CD4-positive, alpha-beta T cell treated with Interleukin-21 for 1 hour (primary cell): ENCODE data around the gene DUSP8.

Experiments used
- DNase-seq: peaks from one replicate; pipeline ENCODE4 v3.0.0-alpha.2; 2020

DUSP8 gene

DNA sequence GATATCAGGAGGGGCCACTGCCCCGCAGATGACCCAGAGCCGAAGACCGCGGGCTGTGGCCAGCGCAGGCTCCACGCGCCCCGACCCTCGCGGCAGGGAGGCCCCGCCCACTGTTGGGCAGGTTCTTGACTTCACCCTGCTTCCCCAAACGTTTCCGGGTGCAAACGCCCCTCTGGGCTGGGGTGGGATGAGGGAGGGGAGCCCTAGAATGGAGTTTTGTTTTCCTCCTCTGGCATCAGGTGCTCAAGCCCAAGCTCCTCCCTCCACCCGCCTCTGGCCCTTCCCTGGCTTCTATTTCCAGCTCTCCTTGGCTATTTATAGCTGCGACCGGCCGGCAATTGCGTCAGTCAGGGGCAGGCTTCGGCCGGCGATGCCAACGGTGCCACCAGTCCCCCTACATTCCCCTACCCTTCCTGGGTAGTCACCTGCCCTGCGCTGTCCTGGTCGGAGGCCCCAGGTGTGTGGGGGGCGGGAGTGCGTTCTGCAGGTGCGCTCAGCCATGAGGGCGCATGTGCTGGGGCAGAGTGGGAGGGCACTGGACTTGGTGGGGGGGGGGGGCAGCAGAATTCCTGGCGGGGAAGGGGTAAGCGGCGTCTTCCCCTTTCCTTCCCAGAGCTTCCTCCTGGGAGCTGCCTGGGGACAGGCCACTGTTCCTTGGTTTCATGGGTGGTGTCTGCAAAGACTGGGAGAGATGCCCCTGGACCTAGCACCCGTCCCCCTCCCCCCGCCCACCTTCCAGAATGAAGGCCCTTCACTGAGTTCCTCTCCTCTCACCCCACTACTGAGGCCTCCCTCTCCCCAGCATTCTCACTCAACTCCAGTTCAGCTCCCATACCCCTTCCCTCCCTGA is 23.6 kb downstream of the DUSP8 start:
- DNase-seq, result no peak

- DNase-seq, result no peak
These were observed 24.5 kb downstream of the DUSP8 start for GRCh38 chr11:1547467-1548098.

GRCh38 chr11:1546536-1547466 is 25.3 kb downstream of the DUSP8 start:
- DNase-seq, result peak; percentile 50

- DNase-seq, result no peak
These were observed 26.0 kb downstream of the DUSP8 start for GRCh38 chr11:1546077-1546535.

- DNase-seq, result no peak
These were observed 26.6 kb downstream of the DUSP8 start for GRCh38 chr11:1545432-1545831.

DNA sequence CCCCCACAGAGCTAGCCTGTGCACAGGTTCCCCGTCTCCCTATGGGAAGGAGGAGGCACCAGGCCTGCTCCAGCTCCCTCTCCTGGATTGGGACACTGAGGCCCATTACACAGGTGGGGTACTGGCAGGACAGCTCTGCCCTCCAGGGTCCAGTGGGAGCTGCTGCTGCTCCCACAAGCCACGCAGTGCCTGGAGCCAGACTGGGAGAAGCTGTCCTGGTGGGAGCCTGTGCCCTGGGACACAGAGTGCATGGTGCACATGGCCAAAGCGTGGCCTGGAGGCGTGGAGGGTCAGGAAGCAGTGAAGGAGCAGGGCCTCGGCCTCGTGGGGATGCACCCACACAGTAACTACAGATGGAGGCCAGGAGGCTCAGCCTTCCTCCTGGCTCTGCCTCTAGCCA is 27.5 kb downstream of the DUSP8 start:
- DNase-seq, result no peak

DNA sequence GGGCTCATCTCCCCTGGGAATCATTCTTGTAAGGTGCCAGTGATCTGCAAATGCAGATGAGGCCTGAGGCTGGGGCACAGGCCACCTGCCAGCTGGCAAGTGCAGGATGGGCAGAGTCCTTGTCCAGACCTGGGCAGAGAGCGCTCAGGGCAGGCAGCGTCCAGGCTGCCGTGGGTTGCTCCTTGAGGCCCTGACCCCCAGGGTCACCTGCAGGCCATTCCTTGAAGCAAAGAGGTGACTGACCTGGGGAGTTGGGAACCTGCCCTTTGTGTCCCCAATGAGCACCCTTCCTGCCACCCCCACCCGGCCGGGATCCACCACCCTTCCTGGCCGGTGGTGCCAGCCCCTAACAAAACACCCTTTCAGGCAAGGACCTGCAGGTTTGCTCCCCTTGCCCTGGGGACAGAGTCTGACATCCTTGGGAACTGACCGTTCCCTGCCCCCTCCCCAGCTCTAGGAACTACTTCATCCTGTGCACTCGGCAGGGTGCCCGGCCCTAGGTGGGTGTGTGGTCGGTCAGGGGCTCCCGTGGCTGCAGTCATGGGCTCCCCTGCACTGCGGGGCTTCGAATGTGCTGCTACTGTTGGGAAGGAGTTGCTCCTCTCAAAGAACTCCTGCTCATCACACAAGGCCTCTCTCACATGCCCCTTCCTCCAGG is 28.3 kb downstream of the DUSP8 start:
- DNase-seq, result no peak

GRCh38 chr11:1542267-1542666 is 29.8 kb downstream of the DUSP8 start:
- no peak for DNase-seq

DNA sequence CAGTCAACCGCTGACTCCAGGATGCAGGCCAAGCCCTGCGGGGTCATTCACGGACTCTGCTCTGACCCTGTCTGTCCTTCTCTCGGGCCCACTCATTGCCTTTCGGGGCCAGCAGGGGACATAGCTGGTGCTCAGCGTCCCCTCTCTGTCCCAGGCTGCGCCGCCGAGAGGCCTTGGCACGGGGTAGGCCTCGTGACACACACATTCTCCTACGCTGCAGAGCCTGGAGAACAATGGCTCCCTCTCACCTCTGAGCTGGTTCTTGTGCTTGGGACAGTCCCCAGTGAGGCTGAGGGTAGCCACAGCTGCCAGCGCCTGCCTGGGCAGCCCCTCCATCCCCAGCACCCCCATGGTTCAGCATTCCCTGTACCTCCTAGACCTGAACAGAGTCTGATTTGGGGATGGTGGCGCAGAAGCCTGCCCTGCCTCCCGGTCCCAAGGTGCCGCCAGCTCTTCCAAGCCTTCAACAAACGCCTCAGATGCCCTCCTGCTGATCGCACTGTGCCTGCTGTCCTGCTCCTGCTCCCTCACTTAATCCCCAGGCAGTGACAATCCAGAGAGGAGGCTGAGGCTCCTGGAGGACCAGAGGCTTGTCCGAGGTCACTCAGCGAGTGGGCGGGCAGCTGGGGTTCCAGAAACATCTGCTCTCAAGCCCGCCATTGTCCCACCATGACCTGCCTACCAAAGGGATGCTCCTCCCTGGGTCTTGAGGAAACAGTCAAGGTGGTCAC is 30.4 kb downstream of the DUSP8 start:
- DNase-seq, result no peak

DNA sequence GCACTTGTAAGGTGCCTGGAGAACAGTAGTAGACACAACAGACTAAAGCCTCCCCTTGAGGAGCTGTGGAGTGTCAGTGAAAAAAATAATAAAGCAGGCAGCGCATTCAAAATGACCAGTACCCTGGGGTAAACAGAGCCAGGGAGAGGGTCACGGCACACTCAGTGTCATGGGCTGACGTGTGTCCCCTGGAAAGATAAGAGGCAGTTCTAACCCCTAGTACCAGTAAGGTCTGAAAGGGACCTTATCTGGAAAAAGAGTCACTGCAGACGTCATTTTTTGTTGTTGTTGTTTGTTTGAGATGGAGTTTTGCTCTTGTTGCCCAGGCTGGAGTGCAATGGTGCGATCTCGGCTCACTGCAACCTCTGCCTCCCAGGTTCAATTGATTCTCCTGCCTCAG is 32.0 kb downstream of the DUSP8 start:
- DNase-seq, result no peak

DNA sequence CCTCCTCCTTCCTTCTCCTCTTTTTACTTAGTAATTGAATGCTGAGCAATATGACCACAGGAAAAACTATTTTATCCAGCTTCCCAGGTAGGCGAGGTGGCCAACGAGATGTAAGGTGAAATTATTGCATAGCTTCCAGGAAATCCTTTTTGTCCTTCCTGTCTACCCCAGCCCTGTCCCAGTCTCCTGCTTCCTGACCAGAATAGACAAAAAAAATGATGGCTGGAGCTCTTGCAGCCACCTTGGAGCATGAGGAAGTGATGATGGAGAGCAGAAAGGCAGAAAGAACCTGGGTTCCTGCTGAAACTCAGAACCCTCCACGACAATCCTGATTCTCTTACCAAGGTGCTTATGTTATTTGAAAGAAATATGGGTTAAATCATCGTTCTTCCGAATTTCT is 33.9 kb downstream of the DUSP8 start:
- no peak for DNase-seq

GRCh38 chr11:1536065-1536843 is 35.8 kb downstream of the DUSP8 start:
- DNase-seq, result no peak

DNA sequence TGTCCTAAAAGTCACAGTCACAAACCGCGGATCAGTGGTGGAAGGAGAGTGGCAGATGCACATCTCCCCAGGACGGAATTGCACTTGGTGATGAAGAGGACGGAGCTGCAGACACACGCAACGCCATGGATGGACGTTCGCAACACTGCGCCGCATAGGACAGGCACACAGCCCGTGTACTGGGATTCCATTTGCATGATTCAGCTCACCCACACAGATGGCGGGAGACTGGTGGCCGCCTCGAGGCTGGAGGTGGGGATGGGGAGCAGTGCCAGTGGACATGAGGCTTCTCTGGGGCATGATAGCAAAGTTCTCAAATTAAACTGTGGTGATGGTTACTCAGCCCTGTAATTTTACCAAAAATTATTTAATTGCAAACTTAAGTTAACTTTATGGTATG is 37.4 kb downstream of the DUSP8 start:
- no peak for DNase-seq

GRCh38 chr11:1534171-1534570 is 37.9 kb downstream of the DUSP8 start:
- no peak for DNase-seq

DNA sequence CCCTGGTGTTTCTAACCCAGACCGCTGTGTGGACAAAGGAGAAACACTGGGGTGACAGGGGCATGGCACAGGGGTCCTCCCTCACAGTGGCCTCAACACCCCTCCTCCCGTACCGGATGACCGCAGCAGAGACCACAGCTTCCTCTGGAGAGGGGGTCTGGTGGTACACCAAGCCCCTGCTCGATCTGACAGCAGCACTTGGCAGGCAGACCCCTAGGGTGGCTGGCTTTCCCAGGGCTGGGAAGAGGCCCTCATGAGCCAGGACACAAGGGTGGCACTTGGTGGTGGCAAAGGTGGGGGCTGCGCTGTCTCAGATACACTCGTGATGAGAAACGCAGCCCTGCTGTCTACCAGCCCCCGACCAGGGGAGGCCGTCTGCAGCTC is 38.7 kb downstream of the DUSP8 start:
- DNase-seq, result no peak

- no peak for DNase-seq
These were observed 39.3 kb downstream of the DUSP8 start for GRCh38 chr11:1532606-1533341.

DNA sequence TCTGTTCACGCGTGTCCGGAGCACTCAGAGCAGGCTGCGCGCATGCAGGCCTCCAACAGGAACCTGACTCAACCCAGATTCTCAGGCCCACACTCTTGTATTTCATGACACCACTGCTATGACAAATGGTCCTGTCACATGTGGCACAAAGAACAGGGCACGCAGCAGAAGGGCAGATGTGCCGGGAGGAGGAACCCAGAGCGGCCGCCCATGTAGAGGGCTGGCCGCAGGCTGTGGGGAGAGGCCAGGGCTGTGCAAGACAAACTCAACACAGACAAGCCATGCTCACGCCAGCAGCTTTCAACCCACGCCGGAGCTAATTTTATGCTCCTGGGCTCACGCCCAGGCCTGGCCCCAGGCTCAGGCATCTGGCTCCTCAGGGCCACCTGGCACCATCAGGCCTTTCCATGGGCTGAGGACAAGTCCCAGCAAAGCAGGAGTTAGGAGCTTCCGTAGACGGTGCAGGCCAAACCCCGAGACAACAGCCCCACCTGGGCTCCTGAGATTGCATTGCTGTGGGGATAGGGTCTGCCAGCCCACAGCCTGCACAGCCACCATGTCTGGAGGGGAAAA is 40.0 kb downstream of the DUSP8 start:
- DNase-seq, result no peak

GRCh38 chr11:1531449-1532013 is 40.5 kb downstream of the DUSP8 start:
- no peak for DNase-seq

- DNase-seq, result no peak
These were observed 41.2 kb downstream of the DUSP8 start for GRCh38 chr11:1530686-1531448.
